ENCODE data around the gene GADD45G.

GADD45G gene

GRCh38 chr9:89619424-89620138, 14.8 kb downstream of the GADD45G start:
- no peak for DNase-seq (ENCODE audit: low spot score)
- no peak for TF ChIP-seq CTCF (IDR thresholded peaks at IDR 0.05; ENCODE audit: borderline replicate concordance, control extremely low read depth, extremely low read depth, insufficient read depth, missing control alignments)
- in situ Hi-C loops (cut with MboI; ENCODE audit: low sequenced_read_pairs, unreplicated experiment): no loop called here

- no peak for TF ChIP-seq CTCF (IDR thresholded peaks at IDR 0.05; ENCODE audit: borderline replicate concordance, control extremely low read depth, extremely low read depth, insufficient read depth, missing control alignments)
- DNase-seq (ENCODE audit: low spot score): no peak
- in situ Hi-C loops (cut with MboI; ENCODE audit: low sequenced_read_pairs, unreplicated experiment): no loop called here
These were observed 16.2 kb downstream of the GADD45G start for GRCh38 chr9:89621031-89621430.

GRCh38 chr9:89621676-89622075, 16.9 kb downstream of the GADD45G start:
- DNase-seq (ENCODE audit: low spot score): no peak
- in situ Hi-C loops (cut with MboI; ENCODE audit: low sequenced_read_pairs, unreplicated experiment): no loop called here
- no peak for TF ChIP-seq CTCF (IDR thresholded peaks at IDR 0.05; ENCODE audit: borderline replicate concordance, control extremely low read depth, extremely low read depth, insufficient read depth, missing control alignments)

- DNase-seq (ENCODE audit: low spot score): no peak
- no peak for TF ChIP-seq CTCF (IDR thresholded peaks at IDR 0.05; ENCODE audit: borderline replicate concordance, control extremely low read depth, extremely low read depth, insufficient read depth, missing control alignments)
- in situ Hi-C loops (cut with MboI; ENCODE audit: low sequenced_read_pairs, unreplicated experiment): no loop called here
These were observed 18.4 kb downstream of the GADD45G start for GRCh38 chr9:89622933-89623861.

GRCh38 chr9:89623925-89624420, 19.2 kb downstream of the GADD45G start:
- in situ Hi-C loops (cut with MboI; ENCODE audit: low sequenced_read_pairs, unreplicated experiment): no loop called here
- DNase-seq (ENCODE audit: low spot score): no peak
- TF ChIP-seq CTCF (IDR thresholded peaks at IDR 0.05; ENCODE audit: borderline replicate concordance, control extremely low read depth, extremely low read depth, insufficient read depth, missing control alignments): no peak

All from GM13976 (cell line).